Neutrophil (primary cell): ENCODE data around the gene STK16.
"Not testable (repeated sequence)": the region's sequence is repeated elsewhere in the genome, so short reads cannot be mapped to it uniquely, and the experiment has no call there.

Experiments
- H3K27ac ChIP-seq: fragments of 200-600 bp; sonication (generic); 2 replicates; pipeline ENCODE4 v1.5.1; 2016; ENCODE audit warnings: mild to moderate bottlenecking, moderate library complexity
- H3K27me3 ChIP-seq: fragments of 200-600 bp; sonication (generic); 2 replicates; pipeline ENCODE4 v1.6.0; 2016; ENCODE audit warnings: mild to moderate bottlenecking
- H3K36me3 ChIP-seq: fragments of 200-600 bp; sonication (generic); 2 replicates; pipeline ENCODE4 v1.5.1; 2017
- H3K4me1 ChIP-seq, 2 experiments: fragments of 200-600 bp in 1 of 2; sonication (generic) in 1 of 2; 1 replicate in 1 of 2; 2 replicates in 1 of 2; pipeline versions ENCODE4 v1.5.1 to v1.6.1; 2013 to 2016; ENCODE audit warnings: low read depth in 1 of 2, low read length in 1 of 2, mild to moderate bottlenecking in 1 of 2, moderate library complexity in 1 of 2; ENCODE audit not compliant: control insufficient read depth in 1 of 2, insufficient read depth in 1 of 2
- H3K4me3 ChIP-seq, 2 experiments: fragments of 200-600 bp in 1 of 2; sonication (generic) in 1 of 2; 1 replicate in 1 of 2; 2 replicates in 1 of 2; pipeline ENCODE4 v1.5.1; 2013 to 2016; ENCODE audit warnings: low read depth in 1 of 2, low read length in 1 of 2, mild to moderate bottlenecking in 1 of 2, moderate library complexity in 1 of 2
- H3K9me3 ChIP-seq: fragments of 200-600 bp; sonication (generic); 2 replicates; pipeline ENCODE4 v1.5.1; 2016
- TF ChIP-seq, protein P1 (sequence below): fragments of 200-600 bp; sonication (generic); IDR thresholded peaks from 2 replicates; pipeline ENCODE4 v1.5.1; 2016; ENCODE audit warnings: antibody characterized with exemption

Gene STK16

DNA sequence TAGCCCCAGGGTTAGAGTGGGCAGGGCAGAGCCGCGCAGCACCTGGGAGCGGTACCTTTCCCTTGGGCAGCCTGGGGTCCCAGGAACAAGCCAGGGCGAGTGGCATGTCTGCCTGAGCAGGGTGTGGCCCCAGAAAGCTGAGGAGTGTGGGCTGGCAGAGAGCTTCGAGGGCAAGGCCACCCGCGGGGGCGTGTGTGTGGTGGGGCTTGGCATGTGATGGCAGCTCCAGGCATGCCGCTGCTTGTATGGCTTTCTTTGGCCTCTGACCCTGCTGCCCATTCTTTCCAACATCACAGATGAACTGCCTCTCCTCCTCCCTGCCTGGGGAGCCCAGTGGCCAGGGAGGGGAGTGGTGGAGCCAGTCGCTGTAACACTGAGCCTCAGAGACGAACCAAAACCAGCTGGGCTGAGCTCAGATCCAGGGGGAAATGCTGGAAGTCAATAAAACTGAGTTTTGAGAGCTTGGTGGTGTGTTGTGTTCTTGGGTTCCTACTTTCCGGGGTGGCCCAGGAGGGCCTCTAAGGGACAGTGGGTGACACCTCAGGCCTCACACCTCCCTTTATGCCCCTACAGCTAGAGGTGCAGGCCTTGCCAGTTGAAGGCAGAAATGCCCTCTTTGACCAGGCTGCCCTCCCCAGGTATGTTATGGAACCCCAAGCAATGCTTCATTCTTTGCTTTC, 41.3 kb downstream of the STK16 start:
- peaks cover 18% of the 10 kb centered on the region for H3K27me3 ChIP-seq
- H3K4me1 ChIP-seq, result no peaks in the 10 kb centered on the region
- TF ChIP-seq, protein P1, sequence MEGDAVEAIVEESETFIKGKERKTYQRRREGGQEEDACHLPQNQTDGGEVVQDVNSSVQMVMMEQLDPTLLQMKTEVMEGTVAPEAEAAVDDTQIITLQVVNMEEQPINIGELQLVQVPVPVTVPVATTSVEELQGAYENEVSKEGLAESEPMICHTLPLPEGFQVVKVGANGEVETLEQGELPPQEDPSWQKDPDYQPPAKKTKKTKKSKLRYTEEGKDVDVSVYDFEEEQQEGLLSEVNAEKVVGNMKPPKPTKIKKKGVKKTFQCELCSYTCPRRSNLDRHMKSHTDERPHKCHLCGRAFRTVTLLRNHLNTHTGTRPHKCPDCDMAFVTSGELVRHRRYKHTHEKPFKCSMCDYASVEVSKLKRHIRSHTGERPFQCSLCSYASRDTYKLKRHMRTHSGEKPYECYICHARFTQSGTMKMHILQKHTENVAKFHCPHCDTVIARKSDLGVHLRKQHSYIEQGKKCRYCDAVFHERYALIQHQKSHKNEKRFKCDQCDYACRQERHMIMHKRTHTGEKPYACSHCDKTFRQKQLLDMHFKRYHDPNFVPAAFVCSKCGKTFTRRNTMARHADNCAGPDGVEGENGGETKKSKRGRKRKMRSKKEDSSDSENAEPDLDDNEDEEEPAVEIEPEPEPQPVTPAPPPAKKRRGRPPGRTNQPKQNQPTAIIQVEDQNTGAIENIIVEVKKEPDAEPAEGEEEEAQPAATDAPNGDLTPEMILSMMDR, result no peak
- no peak overlapping the region for H3K4me3 ChIP-seq
- H3K9me3 ChIP-seq, result no peaks in the 10 kb centered on the region
- peaks cover 54% of the 10 kb centered on the region for H3K36me3 ChIP-seq
- H3K27ac ChIP-seq, result no peak overlapping the region

DNA sequence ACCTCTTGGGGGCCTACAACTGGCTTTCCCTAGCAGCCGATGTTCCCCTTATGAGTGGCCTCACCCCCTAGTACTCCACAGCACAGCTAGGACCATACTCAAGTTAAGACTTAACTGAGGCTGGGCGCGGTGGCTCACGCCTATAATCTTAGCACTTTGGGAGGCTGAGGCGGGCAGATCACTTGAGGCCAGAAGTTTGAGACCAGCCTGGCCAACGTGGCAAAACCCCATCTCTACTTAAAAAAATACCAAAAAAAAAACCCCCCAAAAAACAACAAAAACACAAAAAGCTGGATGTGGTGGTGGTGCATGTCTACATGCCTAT, 41.8 kb downstream of the STK16 start:
- not testable (repeated sequence) for H3K4me1 ChIP-seq, H3K27ac ChIP-seq, H3K4me3 ChIP-seq, H3K9me3 ChIP-seq
- Histone ChIP-seq H3K36me3 (peaks cover 49% of the 10 kb centered on the region), H3K27me3 (peaks cover 23% of the 10 kb centered on the region)

DNA sequence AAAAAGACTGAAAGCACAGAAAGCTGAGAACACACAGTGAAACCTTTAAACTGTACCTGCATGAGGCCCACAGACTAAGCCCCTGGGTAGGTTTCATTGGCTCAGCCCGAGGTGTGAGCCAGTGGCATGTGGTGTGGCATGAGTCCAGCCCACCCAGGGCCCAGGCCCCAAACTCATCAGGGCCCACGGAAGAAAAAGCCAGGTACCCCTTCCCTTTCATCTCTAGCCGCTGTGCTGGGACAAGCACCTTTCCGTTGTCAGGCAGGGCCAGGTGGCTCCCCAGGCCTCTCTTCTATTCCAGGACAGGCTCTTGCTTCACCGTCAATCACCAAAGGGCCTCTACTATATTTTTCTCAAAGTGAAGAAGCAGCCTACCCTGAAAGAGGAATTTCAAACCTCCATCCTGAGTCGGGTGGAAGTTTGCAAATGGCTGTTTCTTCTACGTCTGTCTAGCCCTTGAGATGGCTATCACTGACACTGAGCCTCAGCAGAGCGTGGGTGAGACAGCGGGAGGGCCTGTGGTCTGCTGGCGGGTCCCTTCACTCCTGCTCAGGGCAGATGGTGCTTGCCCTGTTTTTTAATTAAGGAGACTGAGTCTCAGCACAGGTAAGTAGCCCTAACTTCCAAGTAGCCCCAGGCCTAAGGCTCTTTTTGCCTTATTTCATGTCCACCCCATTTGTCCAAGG, 42.4 kb downstream of the STK16 start:
- no peak overlapping the region for H3K27ac ChIP-seq
- no peaks in the 10 kb centered on the region for H3K9me3 ChIP-seq
- peaks cover 30% of the 10 kb centered on the region for H3K27me3 ChIP-seq
- H3K36me3 ChIP-seq, result peaks cover 43% of the 10 kb centered on the region
- H3K4me3 ChIP-seq, result no peak overlapping the region
- TF ChIP-seq, protein P1, result no peak
- H3K4me1 ChIP-seq, result no peaks in the 10 kb centered on the region

DNA sequence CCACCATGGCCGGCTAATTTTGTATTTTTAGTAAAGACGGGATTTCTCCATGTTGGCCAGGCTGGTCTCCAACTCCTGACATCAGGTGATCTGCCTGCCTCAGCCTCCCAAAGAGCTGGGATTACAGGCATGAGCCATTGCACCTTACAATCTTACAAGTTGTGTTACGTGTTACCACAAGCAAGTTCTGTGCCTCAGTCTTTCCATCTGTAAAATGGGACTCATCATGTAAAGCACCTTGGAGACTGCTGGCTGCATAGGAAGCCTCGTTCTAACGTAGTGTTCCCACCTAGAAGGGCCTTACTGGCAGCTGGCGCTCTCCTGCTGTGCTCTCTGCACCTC, 43.9 kb downstream of the STK16 start:
- TF ChIP-seq, protein P1, result no peak
- Histone ChIP-seq H3K9me3 (no peaks in the 10 kb centered on the region), H3K4me3 (no peak overlapping the region), H3K27me3 (peaks cover 44% of the 10 kb centered on the region), H3K36me3 (peaks cover 28% of the 10 kb centered on the region), H3K4me1 (peaks cover 0 to 3% of the 10 kb centered on the region in 2 experiments), H3K27ac (no peak overlapping the region)

DNA sequence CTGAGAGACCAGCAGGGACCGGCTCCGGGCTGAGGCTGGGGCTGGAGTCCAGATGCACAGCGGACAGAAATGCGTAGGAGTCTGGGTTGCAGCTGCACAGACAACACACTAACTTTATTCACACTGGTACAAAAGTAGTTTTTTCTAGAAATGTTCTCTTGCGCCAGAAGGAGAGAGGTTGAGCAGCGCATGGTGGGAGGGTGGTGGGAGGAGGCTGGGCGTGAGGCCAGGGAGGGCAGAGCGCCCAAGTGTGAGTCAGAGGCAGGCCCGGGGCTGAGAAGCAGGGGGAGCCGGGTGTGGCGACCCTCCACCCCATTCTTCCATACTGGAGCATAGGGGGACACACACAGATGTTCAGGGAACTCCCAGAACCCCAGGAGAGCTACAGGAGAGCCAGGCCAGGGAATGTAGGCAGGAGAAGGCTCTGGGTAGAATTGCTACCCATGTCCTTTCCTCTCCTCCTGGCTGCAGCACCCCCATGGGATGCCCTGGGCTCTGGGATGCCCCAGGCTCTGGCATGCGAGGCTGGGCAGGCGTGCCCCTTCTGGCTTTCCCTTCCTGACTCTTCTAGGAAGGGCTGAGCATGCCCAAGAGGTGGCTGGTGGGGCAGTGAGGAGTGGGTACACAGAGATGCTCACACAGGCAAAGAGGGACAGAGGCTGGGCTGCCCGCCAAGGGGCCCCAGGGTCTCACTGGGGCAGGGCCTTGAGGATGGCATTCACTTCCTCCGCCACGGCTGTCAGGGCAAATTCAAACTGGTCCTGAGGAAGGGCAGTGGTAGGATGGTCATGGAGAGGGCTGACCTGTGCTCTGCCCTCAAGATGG, 44.5 kb downstream of the STK16 start:
- peaks cover 6 to 7% of the 10 kb centered on the region in 2 experiments for H3K4me1 ChIP-seq
- peaks cover 49% of the 10 kb centered on the region for H3K27me3 ChIP-seq
- TF ChIP-seq, protein P1, result no peak
- no peak overlapping the region for H3K27ac ChIP-seq
- H3K4me3 ChIP-seq, result no peak overlapping the region
- H3K36me3 ChIP-seq, result peaks cover 22% of the 10 kb centered on the region
- H3K9me3 ChIP-seq, result no peaks in the 10 kb centered on the region
